Mesendoderm (in vitro differentiated cells): ENCODE results near the gene FBXO24.

Source experiments
- DNase-seq: peaks from one replicate; pipeline ENCODE4 v3.0.0; 2013
- H2AK5ac ChIP-seq: 2 replicates; pipeline ENCODE4 v1.6.1; 2013; ENCODE audit warnings: low read length, inconsistent platforms
- H2BK120ac ChIP-seq: 2 replicates; pipeline ENCODE4 v1.6.1; 2013; ENCODE audit warnings: low read depth, mild to moderate bottlenecking, low read length, moderate library complexity, mixed read lengths
- H2BK15ac ChIP-seq: replicated peaks from 2 replicates; pipeline ENCODE4 v1.6.1; 2013; ENCODE audit warnings: low read depth, mild to moderate bottlenecking, moderate library complexity
- H2BK5ac ChIP-seq: 2 replicates; pipeline ENCODE4 v1.6.1; 2013; ENCODE audit warnings: low read length, inconsistent platforms
- H3K18ac ChIP-seq: 2 replicates; pipeline ENCODE4 v1.6.1; 2013; ENCODE audit warnings: mild to moderate bottlenecking, low read length, mixed read lengths
- H3K23ac ChIP-seq: one replicate; pipeline ENCODE4 v1.6.1; 2013; ENCODE audit warnings: low read length
- H3K27ac ChIP-seq: 2 replicates; pipeline ENCODE4 v1.5.1; 2013; ENCODE audit warnings: low read depth, mild to moderate bottlenecking, inconsistent platforms, low read length, moderate library complexity
- H3K27me3 ChIP-seq: 2 replicates; pipeline ENCODE4 v1.6.1; 2013; ENCODE audit warnings: low read length, control low read depth, mild to moderate bottlenecking, inconsistent platforms; ENCODE audit not compliant: insufficient read depth, poor library complexity
- H3K36me3 ChIP-seq: 2 replicates; pipeline ENCODE4 v1.6.1; 2013; ENCODE audit warnings: low read length, inconsistent platforms; ENCODE audit not compliant: control insufficient read depth, insufficient read depth
- H3K4ac ChIP-seq: one replicate; pipeline ENCODE4 v1.6.1; 2013; ENCODE audit warnings: low read depth, mild to moderate bottlenecking, low read length, moderate library complexity
- H3K4me1 ChIP-seq: 2 replicates; pipeline ENCODE4 v1.6.1; 2013; ENCODE audit warnings: low read depth, low read length, inconsistent platforms; ENCODE audit not compliant: control insufficient read depth
- H3K4me2 ChIP-seq: 2 replicates; pipeline ENCODE4 v1.6.1; 2013; ENCODE audit warnings: low read length
- H3K4me3 ChIP-seq: 2 replicates; pipeline ENCODE4 v1.5.1; 2013; ENCODE audit warnings: mild to moderate bottlenecking, low read length
- H3K56ac ChIP-seq: one replicate; pipeline ENCODE4 v1.6.1; 2013; ENCODE audit warnings: low read length
- H3K79me1 ChIP-seq: 2 replicates; pipeline ENCODE4 v1.6.1; 2013; ENCODE audit warnings: low read length, inconsistent platforms
- H3K79me2 ChIP-seq: 2 replicates; pipeline ENCODE4 v1.6.1; 2013; ENCODE audit warnings: mild to moderate bottlenecking, low read length; ENCODE audit not compliant: control insufficient read depth, insufficient read depth
- H3K9ac ChIP-seq: 2 replicates; pipeline ENCODE4 v1.6.1; 2013; ENCODE audit warnings: low read length, inconsistent platforms
- H4K5ac ChIP-seq: one replicate; pipeline ENCODE4 v1.6.1; 2013; ENCODE audit warnings: low read length
- H4K8ac ChIP-seq: one replicate; pipeline ENCODE4 v1.6.1; 2013; ENCODE audit warnings: low read depth, mild to moderate bottlenecking, control low read depth, low read length, moderate library complexity
- WGBS: extraction: QIAGEN DNeasy Blood & Tissue Kit; methylation state at CpG from one replicate; pipeline ENCODE4 v1.1.7; 2013; ENCODE audit warnings: low lambda C conversion rate, missing lambda C conversion rate; ENCODE audit not compliant: insufficient coverage; ENCODE audit errors: extremely low coverage; 5-methylcytosine and 5-hydroxymethylcytosine counted together

Gene FBXO24

DNA sequence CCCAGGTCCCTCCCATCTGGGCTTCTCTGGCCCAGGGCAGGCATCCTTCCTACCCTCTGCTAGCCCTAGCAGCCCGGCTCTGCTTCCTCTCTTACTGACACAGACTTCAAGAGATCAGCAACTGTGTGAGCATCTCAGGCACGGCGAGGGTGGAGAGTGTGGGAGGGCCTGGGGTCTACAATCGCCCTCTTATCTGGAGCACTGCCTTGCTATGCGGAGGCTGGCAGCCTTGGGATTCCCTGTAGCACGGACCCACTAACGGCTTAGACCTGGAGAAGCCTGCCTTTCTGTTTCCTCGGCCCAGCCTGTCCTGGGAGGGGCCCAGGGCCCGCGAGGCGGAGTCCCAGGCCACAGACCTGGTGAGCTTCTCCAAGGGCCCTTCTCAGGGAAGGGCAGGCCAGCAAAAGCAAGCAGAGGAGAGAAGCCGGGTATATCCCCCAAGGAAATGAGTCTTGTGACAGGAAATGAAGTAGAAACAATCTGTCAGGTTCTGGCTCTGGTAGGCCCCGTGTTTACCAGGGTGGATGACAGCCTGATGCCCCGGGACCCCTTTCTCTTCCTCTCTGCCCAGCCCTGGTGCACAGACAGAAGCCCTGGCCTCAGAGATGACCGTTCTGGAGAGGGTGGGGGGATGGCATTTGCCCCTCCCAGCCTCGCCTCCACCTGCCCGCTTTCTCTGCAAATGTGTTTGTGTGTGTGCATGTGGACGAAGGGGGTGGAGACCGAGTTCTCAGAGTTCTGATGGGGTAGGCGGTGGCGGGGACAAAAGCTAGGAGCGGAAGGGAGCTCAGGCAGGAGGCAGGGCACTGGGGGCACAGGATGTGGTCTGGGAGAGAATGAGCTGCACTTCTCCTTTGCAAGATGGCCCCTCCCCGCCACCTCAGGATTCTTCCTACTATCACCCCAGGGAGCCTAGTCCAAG lies 2.7 kb upstream of the FBXO24 start:
- H3K56ac ChIP-seq: peak overlapping the region; percentile 62
- H3K27ac ChIP-seq: no peak overlapping the region
- no peak overlapping the region for H2BK15ac ChIP-seq
- H3K27me3 ChIP-seq: no peaks in the 10 kb centered on the region
- no peak overlapping the region for H4K5ac ChIP-seq
- H3K4ac ChIP-seq: no peak overlapping the region
- peaks cover 10% of the 10 kb centered on the region for H3K79me1 ChIP-seq
- no peak overlapping the region for H2AK5ac ChIP-seq
- DNase-seq: no peak
- no CpG with 5 or more reads among the region's 23 CpGs for WGBS
- no peak overlapping the region for H3K18ac ChIP-seq
- no peak overlapping the region for H3K23ac ChIP-seq
- no peak overlapping the region for H3K4me2 ChIP-seq
- peak overlapping the region; percentile 7 for H3K9ac ChIP-seq
- H3K79me2 ChIP-seq: no peaks in the 10 kb centered on the region
- H2BK120ac ChIP-seq: no peak overlapping the region
- no peak overlapping the region for H4K8ac ChIP-seq
- peaks cover 10% of the 10 kb centered on the region for H3K36me3 ChIP-seq
- H2BK5ac ChIP-seq: no peak overlapping the region
- H3K4me1 ChIP-seq: peaks cover 8% of the 10 kb centered on the region
- no peak overlapping the region for H3K4me3 ChIP-seq

DNA sequence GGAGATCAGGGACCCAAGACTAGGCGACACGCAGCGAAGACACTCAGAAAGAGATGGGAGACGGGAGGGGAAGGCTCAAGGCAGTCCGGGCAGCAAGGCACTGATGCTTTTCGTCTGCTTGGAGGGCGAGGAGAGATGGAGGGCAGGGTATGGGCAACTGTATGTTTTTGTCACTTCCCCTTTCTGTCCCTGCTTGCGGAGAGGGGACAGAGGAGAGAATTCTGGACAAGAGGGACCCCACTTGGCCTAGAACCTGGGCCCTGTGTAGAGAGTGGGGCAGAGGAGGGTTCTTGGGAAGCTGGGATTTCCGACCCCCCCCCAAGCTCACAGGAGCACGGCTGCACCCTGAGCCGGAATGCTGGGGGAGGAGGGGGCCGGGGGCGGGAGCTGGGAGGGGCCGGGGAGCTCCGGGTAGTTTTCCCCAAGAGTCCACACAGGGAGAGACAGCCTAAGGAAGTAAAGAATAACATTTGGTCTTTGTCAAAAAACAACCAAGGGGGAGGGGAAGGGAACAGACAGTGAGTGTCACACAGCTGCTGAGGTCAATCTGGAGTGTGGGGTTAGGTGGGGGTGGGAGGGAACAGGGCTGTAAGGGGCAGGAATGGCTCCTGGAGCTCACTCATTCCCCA lies 2.0 kb upstream of the FBXO24 start:
- peak; percentile 55 for DNase-seq
- no peaks in the 10 kb centered on the region for H3K79me2 ChIP-seq
- H3K79me1 ChIP-seq: peaks cover 10% of the 10 kb centered on the region
- H3K23ac ChIP-seq: no peak overlapping the region
- peak overlapping the region; percentile 6 for H3K27ac ChIP-seq
- no peak overlapping the region for H2AK5ac ChIP-seq
- peak overlapping the region; percentile 95 for H3K4me2 ChIP-seq
- no peak overlapping the region for H3K4me3 ChIP-seq
- H3K18ac ChIP-seq: no peak overlapping the region
- H2BK15ac ChIP-seq: no peak overlapping the region
- H4K5ac ChIP-seq: no peak overlapping the region
- H3K9ac ChIP-seq: peak overlapping the region; percentile 98
- no CpG with 5 or more reads among the region's 15 CpGs for WGBS
- no peak overlapping the region for H3K4ac ChIP-seq
- peaks cover 8% of the 10 kb centered on the region for H3K4me1 ChIP-seq
- H3K36me3 ChIP-seq: peaks cover 10% of the 10 kb centered on the region
- no peak overlapping the region for H4K8ac ChIP-seq
- peak overlapping the region; percentile 62 for H3K56ac ChIP-seq
- no peak overlapping the region for H2BK5ac ChIP-seq
- H3K27me3 ChIP-seq: no peaks in the 10 kb centered on the region
- no peak overlapping the region for H2BK120ac ChIP-seq

DNA sequence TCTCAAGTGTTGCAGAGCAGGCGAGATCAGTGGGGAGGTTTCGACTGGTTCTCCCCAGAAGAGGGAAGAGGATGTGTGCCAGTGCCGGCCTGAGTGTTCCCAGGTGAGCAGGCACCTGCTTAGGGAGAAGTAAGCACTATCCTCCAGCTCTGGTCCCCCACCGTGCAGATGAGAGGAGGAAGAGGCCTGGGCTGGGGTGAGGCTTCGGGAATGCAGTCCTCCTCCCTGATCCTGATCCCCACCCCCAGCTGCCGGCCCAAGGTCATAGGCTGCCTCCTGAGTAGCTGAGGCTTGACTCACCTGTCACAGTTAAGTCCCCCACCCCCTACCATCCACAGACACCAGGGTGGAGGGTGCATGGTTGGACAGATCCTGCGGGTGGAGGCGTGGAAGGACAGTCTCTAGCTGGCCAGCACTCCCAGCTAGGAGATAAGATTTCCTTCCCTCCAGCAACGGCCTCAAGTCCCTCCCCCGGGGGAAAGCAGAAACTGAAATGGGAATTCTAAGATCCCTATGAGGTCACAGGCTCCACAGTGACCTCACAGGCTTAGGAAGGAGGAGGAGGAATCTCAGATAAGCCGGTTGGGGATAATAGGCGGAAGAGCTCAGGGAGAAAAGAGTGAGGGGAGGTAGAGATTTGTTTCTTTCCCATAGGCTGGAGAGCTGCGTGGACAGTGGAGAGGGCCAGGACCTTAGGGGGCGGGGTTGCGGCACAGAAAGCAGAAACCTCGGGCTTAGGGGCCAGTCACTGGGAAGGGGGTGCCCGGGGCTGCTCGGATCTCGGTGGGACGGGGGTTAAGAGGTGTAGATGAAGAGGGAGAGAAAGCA lies 1.2 kb upstream of the FBXO24 start:
- Histone ChIP-seq H3K4me1 (peaks cover 13% of the 10 kb centered on the region), H2BK120ac (no peak overlapping the region), H3K23ac (no peak overlapping the region), H3K56ac (peak overlapping the region; percentile 98), H4K5ac (no peak overlapping the region), H3K79me2 (no peaks in the 10 kb centered on the region), H4K8ac (no peak overlapping the region), H3K18ac (no peak overlapping the region), H3K36me3 (peaks cover 10% of the 10 kb centered on the region), H2AK5ac (no peak overlapping the region), H3K4ac (no peak overlapping the region), H3K27ac (peak overlapping the region; percentile 6), H3K79me1 (peaks cover 10% of the 10 kb centered on the region), H2BK15ac (no peak overlapping the region), H3K4me3 (peak overlapping the region; percentile 93), H2BK5ac (no peak overlapping the region), H3K27me3 (no peaks in the 10 kb centered on the region), H3K4me2 (peak overlapping the region; percentile 95), H3K9ac (peak overlapping the region; percentile 98)
- no CpG with 5 or more reads among the region's 20 CpGs for WGBS
- peak; percentile 91 for DNase-seq

DNA sequence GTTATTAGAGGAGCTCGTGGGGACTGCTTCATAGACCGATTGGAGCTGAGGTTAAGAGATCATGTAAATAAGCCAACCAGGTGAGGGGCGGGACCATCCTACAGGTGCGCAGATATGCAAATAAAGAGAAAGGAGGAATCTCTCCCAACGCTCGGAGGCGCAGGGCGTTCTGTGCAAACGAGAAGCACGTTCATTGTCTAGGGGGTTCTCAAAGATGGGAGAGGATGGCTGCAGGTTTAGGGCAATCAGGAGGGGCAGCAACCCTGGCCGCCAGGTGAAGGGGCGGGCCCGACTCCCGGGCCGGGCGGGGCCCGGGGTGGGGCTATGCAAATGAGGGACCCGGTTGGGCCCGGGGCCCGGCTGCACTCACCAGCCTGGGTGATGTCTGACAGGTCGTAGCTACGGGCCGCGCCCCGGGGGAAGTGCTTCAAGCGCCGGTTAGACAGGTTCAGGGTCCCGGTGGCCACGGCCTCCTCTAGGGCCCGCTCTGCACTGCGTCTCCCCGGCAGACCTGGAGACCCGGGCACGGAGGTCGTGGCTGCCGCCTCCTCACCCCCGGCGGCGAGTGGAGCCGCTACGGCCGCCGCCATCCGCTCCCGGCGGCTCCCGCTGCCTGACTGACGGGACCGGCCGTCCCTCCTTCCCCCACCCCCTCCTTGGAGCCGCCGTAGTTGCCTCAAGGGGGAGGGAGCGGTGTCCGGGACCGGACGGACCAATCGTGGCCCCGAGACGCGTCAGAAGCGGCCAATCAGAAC lies 440 bp upstream of the FBXO24 start, which contains the start of gene LRCH4:
Gene LRCH4, minus strand, starts transcription at position 619 of the 755 bp plus-strand sequence. Its CDS starts 29 bp downstream, at position 590.
- H2AK5ac ChIP-seq: peak within 1 kb of the TSS; percentile 85
- DNase-seq: peak; percentile 72
- peaks cover 8% of the 10 kb centered on the region for H3K79me1 ChIP-seq
- H3K56ac ChIP-seq: peak within 1 kb of the TSS; percentile 98
- H3K4me2 ChIP-seq: peak within 1 kb of the TSS; percentile 100
- WGBS: no CpG with 5 or more reads among the region's 61 CpGs
- H2BK15ac ChIP-seq: no peak within 1 kb of the TSS
- H3K79me2 ChIP-seq: no peaks in the 10 kb centered on the region
- H3K23ac ChIP-seq: peak within 1 kb of the TSS; percentile 97
- peak within 1 kb of the TSS; percentile 92 for H3K27ac ChIP-seq
- peak within 1 kb of the TSS; percentile 81 for H3K18ac ChIP-seq
- H2BK5ac ChIP-seq: peak within 1 kb of the TSS; percentile 94
- H4K5ac ChIP-seq: no peak within 1 kb of the TSS
- H3K4me3 ChIP-seq: peak within 1 kb of the TSS; percentile 93
- H4K8ac ChIP-seq: no peak within 1 kb of the TSS
- peak within 1 kb of the TSS; percentile 98 for H3K9ac ChIP-seq
- no peaks in the 10 kb centered on the region for H3K27me3 ChIP-seq
- H3K4me1 ChIP-seq: peaks cover 13% of the 10 kb centered on the region
- peaks cover 8% of the 10 kb centered on the region for H3K36me3 ChIP-seq
- H2BK120ac ChIP-seq: peak within 1 kb of the TSS; percentile 31
- H3K4ac ChIP-seq: peak within 1 kb of the TSS; percentile 90

DNA sequence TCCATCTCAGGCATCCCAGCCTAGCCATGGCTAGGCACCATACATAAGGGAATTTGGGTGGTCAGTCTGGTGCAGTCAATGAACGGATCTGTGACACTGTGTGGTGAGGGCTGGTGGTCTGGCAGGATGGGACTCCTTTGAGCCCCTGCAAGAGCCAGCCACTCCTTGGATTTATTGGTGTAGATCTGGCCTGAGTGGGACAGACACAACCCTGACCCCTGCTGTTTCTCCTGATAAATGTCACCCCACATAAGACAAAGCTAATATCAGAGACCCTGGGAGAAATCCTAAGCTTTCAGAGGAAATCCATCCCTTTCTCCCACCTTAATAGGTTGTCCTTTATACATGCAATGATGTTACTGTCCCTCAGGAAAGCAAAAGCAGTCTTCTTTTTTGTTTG lies 2.3 kb downstream of the FBXO24 start:
- no peak for DNase-seq
- Histone ChIP-seq H3K4ac (no peak overlapping the region), H2BK120ac (no peak overlapping the region)

More for the DNA sequence above, 2.3 kb downstream of the FBXO24 start:
- no peak overlapping the region for H2BK15ac ChIP-seq
- H3K27me3 ChIP-seq: no peaks in the 10 kb centered on the region
- WGBS: no CpG with 5 or more reads among the region's 1 CpG
- peaks cover 8% of the 10 kb centered on the region for H3K79me1 ChIP-seq
- H2AK5ac ChIP-seq: no peak overlapping the region
- H3K4me3 ChIP-seq: no peak overlapping the region
- no peak overlapping the region for H3K56ac ChIP-seq
- H3K23ac ChIP-seq: no peak overlapping the region
- no peaks in the 10 kb centered on the region for H3K36me3 ChIP-seq
- H2BK5ac ChIP-seq: no peak overlapping the region
- H3K18ac ChIP-seq: no peak overlapping the region
- H3K4me2 ChIP-seq: no peak overlapping the region
- H3K27ac ChIP-seq: no peak overlapping the region
- peaks cover 13% of the 10 kb centered on the region for H3K4me1 ChIP-seq
- H3K9ac ChIP-seq: no peak overlapping the region
- no peak overlapping the region for H4K5ac ChIP-seq
- H3K79me2 ChIP-seq: no peaks in the 10 kb centered on the region
- H4K8ac ChIP-seq: no peak overlapping the region
